Pulmonary artery endothelial cell (primary cell): ENCODE data around the gene SF3B6. TPM values are rescaled to one million over a fixed set of nuclear protein-coding genes. Genes with fewer than 3 reads are reported as not detected.
"Not testable (repeated sequence)": the region's sequence is repeated elsewhere in the genome, so short reads cannot be mapped to it uniquely, and the experiment has no call there.

Source experiments
- DNase-seq: peaks from one replicate; pipeline ENCODE4 v3.0.0-alpha.2; 2011; ENCODE audit warnings: low read depth, low spot score
- total RNA-seq: library from RNA; depleted of rRNA; stranded (reverse); fragments of >200 nt; gene quantifications from 2 replicates; pipeline ENCODE4 v1.2.3, GENCODE V29; 2014

The SF3B6 gene, protein sequence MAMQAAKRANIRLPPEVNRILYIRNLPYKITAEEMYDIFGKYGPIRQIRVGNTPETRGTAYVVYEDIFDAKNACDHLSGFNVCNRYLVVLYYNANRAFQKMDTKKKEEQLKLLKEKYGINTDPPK
- total RNA-seq: 179 and 232 TPM in 2 replicates

DNA sequence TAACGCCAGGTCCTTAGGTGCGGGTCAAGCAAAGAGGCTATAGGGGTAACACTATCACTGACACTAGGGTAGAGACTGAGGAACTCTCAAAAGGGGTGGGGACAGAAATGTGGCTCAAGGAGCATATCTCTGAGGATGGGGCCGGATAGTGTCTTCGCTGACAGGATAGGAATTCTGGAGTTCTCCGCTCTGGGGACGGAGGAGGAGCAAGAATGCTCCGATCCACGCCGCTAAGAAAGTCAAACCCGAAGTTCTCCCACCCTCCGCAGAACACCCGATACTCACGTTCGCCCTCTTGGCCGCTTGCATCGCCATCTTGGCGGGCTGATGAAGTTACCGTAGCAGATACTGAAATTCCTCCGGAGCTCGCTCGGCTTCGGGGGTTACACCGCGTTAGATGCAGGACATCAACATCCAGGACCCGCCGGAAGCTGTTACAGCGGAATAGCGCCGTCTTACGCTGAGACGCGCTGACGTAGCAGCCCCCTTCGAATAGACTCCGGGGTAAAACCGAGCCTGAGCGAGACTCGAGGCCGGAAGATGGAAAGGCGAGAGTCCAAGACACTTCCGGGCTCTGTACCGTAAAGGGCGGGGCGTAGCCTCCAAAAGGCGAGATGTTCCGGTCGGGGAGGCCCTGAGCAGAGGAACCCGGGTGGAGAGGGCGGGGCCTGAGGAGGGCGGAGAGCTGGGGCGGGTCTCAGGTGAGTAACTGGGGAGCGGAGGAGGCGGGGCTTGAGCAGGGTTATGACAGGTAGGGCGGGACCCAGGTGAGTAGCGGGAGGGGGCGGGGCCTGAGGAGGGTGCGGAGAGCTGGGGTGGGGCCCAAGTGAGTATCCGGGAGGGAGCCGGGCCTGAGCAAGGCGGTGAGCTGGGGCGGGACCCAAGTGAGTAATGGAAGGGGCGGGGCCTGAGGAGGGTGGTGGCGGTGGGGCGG, at the start of gene SF3B6:
Gene SF3B6, minus strand, starts transcription at position 412 of the 934 bp plus-strand sequence. Its CDS starts 97 bp downstream, at position 315.
- DNase-seq: peak; percentile 93

DNA sequence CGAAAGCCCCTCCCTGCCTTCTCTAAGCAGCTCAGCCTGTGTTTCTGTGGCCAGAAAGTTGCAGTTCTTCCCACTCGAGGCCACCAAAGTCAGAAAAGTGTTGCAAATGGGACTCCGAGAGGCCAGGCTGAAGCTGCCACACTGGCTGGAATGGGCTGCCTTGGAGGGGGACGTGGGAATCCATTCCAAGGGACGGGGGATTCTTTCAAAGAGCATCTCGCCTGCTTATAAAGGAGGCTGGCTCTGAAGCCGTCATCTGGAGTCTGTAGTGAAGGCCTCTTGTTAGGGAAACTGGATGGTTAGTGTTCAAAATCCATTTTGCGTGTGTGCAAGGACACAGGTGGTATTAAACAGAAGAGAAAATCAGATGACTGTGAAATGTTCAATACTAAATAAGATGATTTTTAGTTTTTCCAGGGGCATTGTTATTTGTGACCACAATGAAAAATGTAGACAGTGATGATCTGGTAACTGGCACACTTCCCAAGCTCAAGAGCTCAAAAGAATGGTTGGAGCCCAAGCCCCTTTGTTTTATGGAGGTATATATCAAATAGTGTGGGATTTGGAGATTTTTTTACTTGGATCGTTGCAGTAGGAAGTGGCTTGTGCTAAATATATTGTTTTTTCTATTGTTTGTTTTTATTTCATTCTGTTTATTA, 47.9 kb upstream of the SF3B6 start:
- no peak for DNase-seq

DNA sequence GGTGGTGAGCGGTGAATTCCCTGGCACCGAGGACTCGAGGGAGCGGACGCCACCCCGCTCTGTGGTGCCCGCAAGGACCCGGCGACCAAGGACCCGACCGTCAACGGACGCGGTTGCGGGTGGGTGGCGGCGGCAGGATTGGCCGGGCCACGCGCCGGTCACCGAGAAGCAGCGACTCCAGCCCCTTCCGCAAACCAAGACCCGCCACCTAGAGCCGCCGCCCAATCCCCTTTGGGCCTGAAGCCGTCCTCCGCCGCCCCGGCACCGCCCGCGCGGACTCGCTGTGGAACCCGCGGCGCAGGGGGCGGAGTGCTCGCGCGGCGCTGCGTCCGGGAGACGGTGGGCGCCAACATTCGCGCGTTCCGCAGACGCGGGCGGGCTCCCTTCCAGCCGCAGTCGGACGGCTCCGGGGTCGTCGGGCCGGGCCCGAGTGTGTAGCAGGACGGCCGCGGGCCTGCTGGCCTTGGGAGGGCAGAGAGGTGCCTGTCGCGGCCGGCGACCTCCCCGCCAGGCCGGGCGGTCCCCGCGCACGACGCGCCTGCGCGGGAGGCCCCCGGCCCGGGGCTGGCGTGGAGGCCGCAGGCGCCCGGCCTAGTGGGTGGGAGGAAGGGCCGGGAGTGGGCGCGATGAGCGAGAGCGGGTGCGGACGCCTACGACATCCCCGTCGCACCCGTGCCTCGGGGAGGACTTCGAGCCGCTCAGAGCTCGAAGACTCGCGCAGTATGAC, 47.2 kb upstream of the SF3B6 start, which contains the start of the genes FAM228B and PFN4:
Gene FAM228B, plus strand, starts transcription at position 275 of the 727 bp plus-strand sequence. CDS start 893 bp downstream, outside the sequence.
Gene PFN4, minus strand, starts transcription at position 140 of the 727 bp plus-strand sequence. CDS start 799 bp downstream, outside the sequence.
- DNase-seq: peak; percentile 24

DNA sequence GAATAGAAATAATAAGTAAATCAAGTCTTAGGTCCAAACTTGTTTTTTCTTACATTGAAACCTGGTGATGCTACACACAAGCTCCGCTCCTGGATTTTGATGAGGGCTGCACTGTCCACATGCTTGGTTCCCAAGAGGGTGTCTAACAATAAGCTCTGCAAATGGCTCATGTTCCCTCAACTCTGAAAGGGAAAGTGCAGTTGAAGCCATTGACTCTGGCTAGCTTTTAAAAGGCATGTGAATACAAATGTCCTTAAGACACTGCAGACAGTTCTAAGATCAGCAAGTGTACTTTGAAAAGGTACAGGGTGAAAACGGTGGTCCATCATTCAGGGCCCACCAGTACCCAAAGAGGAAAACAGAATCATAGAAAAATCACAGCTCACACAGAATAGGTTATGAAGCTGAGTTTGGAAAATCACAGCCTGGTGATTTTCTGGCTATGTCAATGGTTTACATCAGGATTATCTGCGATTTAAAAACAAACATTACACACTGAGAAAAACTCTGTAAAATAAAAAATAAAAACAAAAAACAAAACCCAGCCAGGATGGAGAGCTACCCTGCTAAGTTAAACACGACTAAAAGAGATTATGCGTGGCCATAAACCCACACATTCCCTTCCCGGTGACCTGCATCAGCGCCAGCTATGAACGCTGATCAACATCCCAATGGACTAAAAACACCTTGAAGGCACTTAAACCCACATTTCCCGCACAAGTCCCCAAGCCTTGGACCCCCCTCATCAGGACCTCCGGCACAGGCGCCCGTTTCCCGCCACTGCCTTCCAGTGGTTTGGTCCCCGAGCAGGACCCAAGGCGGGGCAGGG, 46.5 kb upstream of the SF3B6 start:
- DNase-seq: no peak

DNA sequence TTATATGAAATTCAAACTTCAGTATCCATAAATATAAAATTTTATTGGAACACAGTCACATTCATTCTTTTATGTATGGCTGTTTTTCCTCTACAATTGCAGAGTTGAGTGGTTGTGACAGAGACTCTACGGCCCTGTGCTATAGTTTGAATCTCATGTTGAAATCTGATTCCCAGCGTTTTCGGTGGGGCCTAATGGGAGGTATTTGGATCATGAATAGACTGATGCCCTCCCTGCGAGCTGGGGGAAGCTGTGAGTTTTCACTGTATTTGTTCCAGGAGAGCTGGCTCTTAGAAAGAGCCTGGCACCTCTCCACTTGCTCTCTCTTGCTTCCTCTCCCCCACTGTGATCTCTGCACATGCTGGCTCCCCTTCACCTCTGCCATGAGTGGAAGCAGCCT, 45.3 kb upstream of the SF3B6 start:
- no peak for DNase-seq

DNA sequence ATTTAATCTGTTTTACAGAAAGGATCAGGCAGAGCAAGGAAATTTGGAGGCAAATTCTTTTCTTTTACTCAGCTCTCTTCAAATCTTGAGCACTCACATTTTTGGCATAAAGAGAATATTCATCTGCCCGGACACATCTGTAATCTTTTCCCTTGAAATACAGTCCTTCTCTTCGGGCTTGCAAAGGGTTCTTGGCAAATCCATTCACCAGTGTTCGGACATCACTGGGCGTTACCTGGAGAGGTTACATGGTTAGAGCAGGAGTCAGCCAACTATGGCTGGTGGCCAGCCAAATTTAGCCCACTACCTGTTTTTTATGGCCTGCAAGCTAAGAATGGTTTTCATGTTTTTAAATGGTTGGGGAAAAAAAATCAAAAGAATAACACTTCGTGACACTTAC, 44.9 kb upstream of the SF3B6 start:
- no peak for DNase-seq

DNA sequence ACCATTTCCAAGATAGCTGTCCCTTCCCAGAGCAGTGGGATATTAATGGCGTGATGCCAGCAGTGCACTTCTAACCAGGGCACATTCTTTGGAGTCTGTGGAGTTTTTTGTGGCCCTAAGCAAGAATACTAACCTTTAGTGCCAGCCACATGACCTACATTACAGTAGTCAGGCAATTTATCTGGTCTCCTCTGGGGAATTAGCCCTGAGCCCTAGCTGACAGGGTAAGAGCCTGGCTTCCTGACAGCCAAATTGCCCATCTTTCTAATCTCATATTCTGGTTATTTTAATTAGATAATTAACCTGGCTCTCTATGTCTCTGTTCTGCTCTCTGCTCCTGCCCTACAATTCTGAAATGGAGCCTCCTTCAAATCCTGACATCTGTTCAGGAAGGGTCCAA, 41.8 kb upstream of the SF3B6 start:
- DNase-seq: no peak

DNA sequence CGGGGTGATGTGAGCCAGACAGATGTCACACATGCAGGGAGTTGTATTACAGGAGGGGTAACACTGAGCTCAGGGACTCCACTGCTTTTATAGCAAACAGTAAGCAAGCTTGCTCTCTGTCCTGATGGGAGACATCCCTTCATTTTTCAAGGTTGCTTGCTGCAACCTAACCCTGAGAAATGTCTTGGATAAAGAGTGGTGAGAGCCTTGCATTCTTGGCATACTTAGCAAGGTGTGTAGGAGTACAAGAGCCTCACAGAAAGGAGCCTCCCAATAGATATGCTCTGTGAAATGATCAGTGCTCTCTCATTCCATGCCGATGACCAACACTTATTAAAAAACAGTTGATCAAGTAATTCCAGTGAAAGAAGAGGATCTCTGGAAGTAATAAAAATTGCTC, 38.9 kb upstream of the SF3B6 start:
- DNase-seq: no peak

DNA sequence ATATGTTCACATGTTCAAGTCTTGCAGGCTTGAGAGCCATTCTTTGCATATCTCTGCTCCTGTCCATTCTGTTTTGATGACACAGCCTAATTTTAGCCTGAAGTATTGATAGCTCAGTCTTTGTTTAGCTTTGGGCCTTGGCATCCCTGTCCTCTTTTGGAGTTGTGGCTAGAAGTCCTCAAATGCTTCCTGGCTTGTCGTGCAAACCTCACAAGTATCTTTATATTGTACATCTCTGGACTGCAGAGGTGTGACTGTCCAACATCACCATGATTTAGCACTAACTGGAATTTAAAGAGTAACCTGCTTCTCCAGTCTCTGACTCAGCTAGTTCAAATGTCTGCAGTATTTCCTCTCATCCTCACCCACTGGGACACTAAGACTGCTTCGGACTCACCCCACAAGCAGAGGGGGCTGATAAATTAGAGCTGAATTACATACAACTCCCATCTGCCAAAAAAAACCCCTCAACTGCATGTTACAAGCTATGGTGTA, 35.3 kb upstream of the SF3B6 start:
- no peak for DNase-seq

DNA sequence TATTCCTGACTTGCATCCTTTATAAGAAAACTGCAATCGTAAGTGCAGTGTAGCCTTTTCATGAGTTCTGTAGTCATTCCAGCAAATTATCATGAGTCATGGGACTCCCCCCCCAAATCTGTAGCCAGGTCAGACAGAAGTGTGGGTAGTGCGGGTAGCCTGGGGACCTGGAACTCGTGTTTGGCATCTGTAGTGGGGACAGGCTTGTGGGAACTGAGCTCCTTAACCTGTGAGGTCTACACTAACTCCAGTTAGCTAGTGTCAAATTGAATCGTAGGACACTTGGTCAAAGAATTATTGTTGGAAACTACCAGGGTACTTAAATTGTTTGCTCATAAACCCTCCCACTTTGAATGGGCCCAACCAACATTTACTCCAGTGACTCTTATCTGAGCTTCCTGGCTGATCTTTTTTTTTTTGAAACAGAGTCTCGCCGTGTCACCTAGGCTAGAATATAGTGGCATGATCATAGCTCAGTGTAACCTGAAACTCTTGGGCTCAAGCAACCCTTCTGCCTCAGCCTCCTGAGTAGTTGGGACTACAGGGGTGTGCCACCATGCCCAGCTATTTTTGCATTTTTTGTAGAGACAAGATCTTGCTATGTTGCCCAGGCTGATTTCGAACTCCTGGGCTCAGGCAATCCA, 34.7 kb upstream of the SF3B6 start:
- no peak for DNase-seq

DNA sequence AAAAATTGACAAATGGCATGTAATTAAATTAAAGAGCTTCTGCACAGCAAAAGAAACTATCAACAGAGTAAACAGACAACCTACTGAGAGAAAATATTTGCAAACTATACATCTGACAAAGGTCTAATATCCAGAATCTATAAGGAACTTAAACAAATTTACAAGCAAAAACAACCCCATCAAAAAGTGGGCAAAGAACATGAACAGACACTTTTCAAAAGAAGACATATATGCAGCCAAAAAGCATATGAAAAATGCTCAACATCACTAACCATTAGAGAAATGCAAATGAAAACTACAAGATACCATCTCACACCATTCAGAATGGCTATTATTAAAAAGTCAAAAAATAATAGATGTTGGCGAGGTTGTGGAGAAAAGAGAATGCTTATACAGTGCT, 33.3 kb upstream of the SF3B6 start:
- not testable (repeated sequence) for DNase-seq

DNA sequence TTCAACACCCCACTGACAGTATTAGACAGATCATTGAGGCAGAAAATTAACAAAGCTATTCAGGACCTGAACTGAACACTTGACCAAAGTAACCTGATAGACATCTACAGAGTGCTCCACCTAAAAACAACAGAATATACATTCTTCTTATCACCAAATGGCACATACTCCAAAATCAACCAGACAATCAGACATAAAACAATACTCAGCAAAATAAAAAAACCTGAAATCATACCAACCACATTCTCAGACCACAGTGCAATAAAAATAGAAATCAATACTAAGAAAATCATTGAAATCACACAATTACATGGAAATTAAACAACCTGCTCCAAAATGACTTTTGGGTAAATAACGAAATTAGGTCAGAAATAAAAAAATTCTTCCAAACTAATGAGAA, 31.2 kb upstream of the SF3B6 start:
- no peak for DNase-seq

DNA sequence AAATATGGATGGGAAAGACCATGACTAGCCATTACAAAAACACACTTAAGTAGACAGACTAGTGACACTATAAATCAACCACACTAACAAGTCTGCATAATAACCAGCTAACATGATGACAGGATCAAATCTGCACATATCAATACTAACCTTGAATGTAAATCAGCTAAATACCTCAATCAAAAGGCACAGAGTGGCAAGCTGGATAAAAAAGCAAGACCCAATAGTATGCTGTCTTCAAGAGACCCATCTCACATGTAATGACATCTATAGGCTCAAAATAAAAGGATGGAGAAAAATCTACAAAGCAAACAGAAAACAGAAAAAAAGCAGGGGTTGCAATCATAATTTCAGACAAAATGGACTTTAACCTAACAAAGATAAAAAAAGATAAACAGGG, 30.7 kb upstream of the SF3B6 start:
- DNase-seq: no peak

DNA sequence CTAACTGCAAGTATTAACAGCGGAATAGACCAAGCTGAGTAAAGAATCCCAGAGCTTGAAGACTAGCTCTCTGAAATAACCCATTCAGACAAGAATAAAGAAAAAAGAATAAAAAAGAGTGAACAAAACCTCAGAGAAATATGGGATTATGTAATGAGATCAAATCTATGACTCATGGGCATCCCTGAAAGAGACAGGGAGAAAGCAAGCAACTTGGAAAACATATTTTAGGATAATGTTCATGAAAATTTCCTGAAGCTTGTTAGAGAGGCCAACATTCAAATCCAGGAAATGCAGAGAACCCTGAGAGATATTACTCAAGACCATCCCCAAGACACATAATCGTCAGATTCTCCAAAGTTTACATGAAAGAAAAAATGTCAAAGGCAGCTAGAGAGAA, 29.7 kb upstream of the SF3B6 start:
- no peak for DNase-seq

DNA sequence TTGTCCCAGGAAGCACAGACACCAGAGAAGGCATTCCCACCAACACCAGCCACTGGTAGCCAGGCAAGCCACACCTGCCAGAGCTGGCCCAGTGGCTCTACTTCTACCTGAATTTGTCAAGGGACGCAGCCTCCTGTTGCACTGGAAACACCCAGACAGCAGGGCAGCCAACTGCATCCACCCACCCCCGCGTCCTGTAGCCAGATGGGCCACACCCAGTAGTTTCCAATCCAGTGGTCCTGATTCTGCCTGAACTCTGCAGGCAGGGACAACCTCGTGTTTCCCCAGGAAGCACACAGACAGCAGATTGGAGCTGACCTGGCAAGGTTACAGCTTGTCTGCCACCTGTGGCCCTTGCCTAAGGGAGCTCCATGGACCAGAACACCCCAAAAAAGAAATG, 28.8 kb upstream of the SF3B6 start:
- no peak for DNase-seq

DNA sequence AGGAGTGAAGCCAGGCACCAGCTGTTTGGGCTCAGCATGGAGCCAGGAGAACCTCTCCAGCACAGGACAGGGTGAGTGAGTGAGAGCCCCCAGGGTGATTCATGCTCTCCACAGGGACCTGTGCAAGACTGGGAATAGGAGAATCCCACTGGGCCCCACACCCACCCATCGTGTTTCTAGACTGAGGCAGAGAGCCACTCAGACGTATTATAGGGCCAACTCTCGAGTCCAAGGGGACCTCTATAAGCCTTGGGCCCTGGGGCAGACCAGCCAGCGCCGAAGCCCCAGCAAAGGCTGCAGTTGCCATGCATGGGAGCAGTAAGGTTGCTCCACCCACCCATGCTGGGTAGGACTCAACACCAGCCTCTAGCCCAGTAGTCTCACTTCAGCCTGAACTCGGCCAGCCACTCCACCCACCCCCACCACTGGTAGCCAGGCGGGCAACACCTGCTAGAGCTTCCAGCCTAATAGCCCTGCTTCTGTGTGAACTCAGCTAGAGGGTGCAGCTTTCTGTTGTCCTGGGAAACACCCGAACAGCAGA, 28.1 kb upstream of the SF3B6 start:
- DNase-seq: no peak

DNA sequence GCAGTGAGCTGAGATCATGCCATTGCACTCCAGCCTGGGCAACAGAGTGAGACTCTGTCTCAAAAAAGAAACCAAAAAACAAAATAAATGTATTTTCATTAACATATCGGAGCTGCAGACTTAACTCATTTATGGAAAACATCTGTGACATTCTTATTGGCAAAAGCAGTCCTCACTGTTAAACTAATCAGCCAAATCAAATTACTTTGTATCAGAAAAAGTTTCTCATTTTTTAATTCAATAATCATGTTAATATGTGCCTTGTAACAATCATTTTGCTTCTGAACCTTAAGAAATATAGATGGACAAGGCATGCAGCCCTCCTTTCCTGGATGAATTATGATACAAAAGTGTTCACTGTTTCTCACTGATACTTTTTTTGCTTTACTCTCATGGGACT, 26.6 kb upstream of the SF3B6 start:
- no peak for DNase-seq

DNA sequence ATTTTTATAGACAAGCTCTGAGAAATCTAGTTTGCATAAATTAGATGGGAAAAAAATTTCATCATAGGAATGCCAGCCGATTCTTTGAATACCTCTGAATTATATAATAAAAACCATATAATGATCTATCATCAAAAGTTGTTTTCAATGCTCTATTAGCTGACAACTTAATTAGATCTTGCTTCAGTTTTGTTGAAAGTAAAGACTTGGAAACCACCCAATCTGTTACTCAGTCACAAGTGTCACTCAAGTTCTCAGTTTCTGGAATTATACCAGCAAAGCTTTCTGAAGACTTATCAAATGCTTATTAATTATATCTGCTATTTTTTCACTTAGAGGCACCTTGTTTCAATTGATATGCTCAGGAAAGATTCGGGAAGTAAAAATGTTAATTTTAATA, 25.9 kb upstream of the SF3B6 start:
- DNase-seq: no peak

DNA sequence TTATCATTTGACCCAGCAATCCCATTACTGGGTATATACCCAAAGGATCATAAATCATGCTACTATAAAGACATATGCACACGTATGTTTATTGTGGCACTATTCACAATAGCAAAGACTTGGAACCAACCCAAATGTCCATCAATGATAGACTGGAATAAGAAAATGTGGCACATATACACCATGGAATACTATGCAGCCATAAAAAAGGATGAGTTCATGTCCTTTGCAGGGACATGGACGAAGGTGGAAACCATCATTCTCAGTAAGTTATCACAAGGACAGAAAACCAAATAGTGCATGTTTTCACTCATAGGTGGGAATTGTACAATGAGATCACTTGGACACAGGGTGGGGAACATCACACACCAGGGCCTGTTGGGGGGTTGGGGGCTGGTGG, 24.6 kb upstream of the SF3B6 start:
- not testable (repeated sequence) for DNase-seq
